Stimulated activated CD8-positive, alpha-beta memory T cell treated with anti-CD3 and anti-CD28 coated beads, Interleukin-12 subunit alpha, Interleukin-12 subunit beta, amount 100 ng/mL, for 4 hours (primary cell): ENCODE data around the gene TRABD2B.

Experiments
- DNase-seq: peaks from one replicate; pipeline ENCODE4 v3.0.0-alpha.2; 2020; ENCODE audit warnings: low read depth

Gene TRABD2B

DNA sequence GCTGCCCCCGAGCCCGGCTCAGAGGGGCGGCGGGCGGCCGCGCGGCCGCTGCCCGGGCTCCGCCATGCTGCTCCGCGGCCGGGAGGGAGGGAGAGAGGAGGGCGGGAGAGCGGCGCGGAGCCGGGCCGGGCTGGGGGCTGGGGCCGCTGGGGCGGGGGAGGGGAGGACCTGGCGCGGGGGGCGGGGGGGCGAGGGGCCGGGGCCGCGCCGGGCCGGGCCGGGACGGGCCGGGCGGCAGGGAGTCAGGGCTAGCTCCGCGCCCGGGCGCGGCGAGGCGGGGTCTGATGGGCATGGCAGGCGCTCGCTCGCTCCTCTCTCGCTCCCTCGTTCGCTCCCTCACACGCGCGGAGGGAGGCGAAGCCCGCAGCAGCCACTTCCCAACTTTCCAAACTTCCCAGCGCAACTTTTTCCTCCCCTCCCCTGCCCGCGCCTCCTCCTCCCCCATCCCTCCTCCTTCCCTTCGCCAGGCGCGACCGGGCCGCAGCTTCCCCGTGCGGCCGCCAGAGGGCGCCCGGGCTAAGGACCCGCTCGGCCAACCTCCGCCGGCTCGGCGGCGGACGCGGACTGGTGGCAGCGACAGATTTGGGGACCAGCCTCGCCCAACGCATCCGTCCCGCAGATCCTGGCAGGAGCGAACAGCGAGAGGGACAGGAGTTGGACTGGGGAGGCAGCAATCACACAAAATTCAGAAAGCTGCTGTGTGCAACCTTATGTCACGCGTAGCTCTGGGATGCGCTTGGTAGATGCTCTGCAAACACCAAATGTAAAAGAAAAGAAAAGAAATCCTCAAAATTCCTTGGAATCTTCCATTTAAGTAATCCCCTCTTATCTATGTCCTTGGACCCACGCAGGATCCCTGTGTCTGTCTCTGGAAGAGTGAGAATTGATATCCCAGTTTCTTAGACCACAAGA lies at the start of gene TRABD2B:
TSS of gene TRABD2B (minus strand) at position 97 of the 912 bp plus-strand sequence.
- peak; percentile 32 for DNase-seq

GRCh38 chr1:48044311-48044710 lies 47.1 kb upstream of the TRABD2B start:
- DNase-seq, result no peak

- no peak for DNase-seq
Observed at GRCh38 chr1:48043622-48044021, 46.4 kb upstream of the TRABD2B start.

DNA sequence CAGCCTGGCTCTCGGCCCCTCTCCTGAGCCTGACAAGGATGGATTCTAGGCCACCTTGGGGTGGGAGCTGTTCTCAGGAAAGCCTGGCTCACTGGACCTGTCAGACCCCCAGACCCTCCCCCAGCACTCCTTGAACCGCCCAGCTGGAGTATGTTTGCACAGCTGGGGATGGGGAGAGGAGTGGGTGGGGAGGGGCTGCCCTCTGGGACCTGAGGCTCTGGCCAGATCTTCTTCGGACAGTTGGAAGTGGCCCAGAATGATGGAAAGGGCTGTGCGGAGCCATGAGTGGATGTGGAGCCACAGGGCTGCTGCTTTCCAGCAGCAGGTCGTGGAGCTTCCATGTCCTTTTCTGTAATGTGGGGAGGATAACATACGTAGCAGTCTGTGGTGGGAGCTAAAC lies 43.0 kb upstream of the TRABD2B start:
- no peak for DNase-seq

GRCh38 chr1:48039088-48040054 lies 42.2 kb upstream of the TRABD2B start:
- DNase-seq, result no peak

GRCh38 chr1:48038270-48038767 lies 41.1 kb upstream of the TRABD2B start:
- DNase-seq, result no peak

DNA sequence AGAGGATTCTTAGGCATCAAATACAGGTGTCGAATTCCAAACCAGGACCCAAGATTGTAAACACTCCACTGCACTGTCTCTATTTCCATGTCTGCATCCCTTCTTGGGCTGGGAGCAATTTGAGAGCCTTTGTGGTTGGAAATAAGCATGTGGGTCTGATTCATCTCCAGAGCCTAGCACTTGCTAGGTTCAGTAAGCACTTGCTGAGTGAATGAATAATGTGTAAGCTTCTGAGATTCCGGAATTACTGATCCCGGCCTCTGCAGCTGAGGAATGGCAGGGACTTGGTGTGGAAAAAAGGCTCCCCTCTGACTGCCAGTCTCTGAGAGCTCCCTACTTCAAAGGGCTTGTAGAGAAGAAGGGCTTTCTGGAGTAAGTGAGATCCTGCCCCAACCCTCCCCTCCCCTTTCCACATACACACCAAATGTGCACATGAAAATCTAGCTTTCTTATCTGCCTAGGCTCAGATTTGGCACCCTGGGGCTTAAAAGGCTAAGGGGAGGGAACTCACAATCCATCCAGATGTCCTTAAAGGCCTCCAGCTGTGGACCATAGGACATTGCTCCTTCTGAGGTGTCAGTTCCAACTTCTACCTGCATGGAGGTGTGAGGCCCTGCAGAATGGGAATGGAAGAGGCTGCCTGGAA lies 39.6 kb upstream of the TRABD2B start:
- DNase-seq, result no peak

GRCh38 chr1:48035371-48036141 lies 38.4 kb upstream of the TRABD2B start:
- no peak for DNase-seq

- no peak for DNase-seq
Observed at GRCh38 chr1:48033495-48034045, 36.4 kb upstream of the TRABD2B start.

- no peak for DNase-seq
Observed at GRCh38 chr1:48031676-48032075, 34.5 kb upstream of the TRABD2B start.

DNA sequence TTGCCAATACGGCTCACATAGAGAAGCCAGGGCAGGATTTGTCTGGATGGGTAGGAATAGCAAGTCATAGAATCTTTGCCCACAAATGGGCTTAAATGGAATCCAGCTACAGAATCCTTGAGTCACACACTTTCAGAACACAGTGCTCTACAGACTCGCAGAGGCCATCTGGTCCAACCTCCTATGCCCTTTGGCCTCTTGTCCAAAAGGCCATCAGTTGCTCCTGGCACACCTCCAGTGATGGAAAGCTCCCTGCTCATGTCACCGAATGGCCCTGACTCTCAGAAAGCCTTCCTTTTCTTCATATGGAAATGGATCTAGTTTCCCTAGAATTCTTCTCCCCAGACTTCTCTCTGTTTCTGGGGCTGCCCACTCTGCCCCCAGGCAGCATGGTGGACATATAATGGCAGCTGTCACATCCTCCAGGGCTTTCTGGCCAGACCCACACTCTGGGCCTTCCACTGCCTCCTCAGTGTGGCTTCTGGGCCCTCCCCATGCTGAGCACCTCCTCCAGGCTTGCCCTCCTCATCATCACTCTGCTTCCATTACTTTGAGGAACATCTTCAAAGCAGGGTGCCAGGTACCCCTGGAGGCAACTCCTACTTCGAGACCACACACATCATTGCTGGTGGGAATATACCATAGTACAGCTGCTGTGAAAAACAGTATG lies 33.6 kb upstream of the TRABD2B start:
- DNase-seq, result no peak

DNA sequence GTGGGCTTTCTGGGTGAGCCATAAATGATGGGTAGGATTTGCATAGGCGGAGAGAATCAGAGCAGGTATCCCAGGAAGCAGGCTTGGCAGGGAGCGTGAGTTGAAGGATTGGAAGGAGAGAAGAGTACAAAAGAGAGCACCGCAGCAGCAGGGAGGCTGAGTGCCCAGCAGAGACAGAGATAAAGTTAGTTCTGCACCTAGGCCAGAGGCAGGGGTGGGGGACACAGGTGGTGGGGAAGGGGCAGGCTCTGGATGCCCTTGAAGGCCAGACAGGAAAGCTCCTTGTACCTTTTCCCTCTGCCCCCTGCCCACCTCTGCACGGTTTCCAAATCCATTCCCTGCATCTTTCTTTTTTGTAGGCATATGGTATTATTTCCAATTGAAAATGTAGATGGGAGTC lies 33.0 kb upstream of the TRABD2B start:
- DNase-seq, result no peak

GRCh38 chr1:48028218-48029069 lies 31.3 kb upstream of the TRABD2B start:
- no peak for DNase-seq

DNA sequence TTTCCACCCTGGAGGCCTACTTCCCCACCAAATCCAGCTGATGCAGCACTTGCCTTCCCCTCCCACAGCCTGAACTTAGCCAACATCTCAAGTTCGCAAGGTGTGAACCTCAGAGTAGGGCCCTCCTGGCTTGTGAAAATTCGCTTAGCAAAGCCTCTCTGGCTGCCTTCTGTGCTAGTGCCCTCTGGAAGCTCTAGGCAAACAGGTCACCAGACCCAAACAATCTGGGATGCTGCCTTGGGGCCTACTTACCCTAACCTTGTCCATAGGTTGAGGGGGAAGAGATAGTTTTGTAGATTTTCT lies 30.3 kb upstream of the TRABD2B start:
- no peak for DNase-seq

DNA sequence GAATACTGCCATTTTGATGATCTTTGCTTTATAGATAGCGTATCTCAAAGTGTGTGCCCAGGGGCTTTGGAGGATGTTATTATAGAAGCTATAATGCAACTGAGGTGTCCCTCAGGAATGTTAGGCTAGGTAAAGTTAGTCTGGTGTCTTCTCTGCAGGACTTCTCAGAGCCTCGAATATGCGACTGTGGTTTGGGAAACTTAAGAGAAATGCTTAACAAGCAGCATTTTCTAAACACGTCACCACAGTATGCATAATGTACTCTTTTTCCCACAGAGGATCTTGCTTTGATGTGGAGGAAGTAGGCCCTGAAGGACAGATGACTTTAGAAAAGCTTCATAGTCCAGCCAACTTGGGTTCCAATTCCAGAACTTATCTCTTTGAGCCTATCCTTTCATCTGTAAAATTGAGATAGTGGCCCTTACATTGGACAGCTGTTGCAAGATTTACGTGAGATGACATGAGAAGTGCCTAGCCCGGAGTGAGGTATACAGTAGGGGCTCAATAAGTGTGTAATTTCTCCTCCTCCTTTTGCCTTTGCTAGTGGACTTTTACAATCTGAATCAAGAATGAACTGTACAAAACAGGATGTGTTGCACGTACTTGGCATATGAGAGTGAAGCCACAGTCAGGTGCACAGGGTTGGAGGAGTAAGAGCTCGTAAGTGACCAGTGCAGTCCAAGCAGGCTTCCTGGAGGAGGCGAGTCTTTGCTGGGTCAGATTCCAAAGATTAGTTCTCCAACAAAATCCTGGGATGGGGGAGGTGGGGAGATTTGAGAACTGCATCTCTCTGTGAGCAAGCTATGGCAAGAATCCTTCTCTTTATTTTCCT lies 29.7 kb upstream of the TRABD2B start:
- DNase-seq, result no peak

GRCh38 chr1:48026275-48026674 lies 29.1 kb upstream of the TRABD2B start:
- no peak for DNase-seq

DNA sequence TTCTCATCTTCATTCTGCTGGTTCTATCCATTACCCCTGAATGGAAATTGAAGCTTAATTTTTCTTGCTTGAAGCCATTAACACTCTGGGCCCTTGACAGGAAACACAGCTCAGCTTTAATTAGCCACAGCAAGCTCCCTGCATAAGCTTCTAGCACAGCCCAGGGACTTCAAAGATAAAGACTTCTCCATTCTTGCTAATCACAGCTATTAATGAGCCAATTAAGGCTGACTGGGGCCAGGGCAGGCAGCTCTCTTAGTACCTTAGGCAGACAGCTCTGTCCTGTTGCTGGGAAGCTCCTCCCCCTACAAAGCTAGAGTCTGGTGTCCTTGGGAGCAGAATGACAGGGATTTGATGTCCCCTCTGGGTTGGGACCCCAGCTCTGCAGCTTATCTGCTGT lies 27.9 kb upstream of the TRABD2B start:
- DNase-seq, result no peak

- no peak for DNase-seq
Observed at GRCh38 chr1:48023488-48023887, 26.3 kb upstream of the TRABD2B start.

- no peak for DNase-seq
Observed at GRCh38 chr1:48022306-48022705, 25.1 kb upstream of the TRABD2B start.
